Bronchial epithelial cell (primary cell): ENCODE data around the gene JAKMIP1. TPM values are rescaled to one million over a fixed set of nuclear protein-coding genes. Genes with fewer than 3 reads are reported as not detected.

Source experiments
- DNase-seq: peaks from one replicate; pipeline ENCODE4 v3.0.0-alpha.2; 2010; ENCODE audit warnings: low read depth
- FAIRE-seq: peaks from 2 replicates; lab custom pipeline; 2011; peaks lifted over from hg19 to GRCh38; lab: Jason Lieb, UNC
- H3K27me3 ChIP-seq: 2 replicates; pipeline ENCODE4 v1.5.1; 2011; ENCODE audit warnings: low read length; ENCODE audit not compliant: control insufficient read depth, insufficient read depth
- H3K36me3 ChIP-seq: 2 replicates; pipeline ENCODE4 v1.5.1; 2011; ENCODE audit warnings: low read length; ENCODE audit not compliant: control insufficient read depth, insufficient read depth
- H3K4me3 ChIP-seq: 2 replicates; pipeline ENCODE4 v1.5.1; 2011; ENCODE audit warnings: mild to moderate bottlenecking, low read depth, low read length, control low read depth
- CTCF ChIP-seq: IDR thresholded peaks from 2 replicates; pipeline ENCODE4 v1.5.1; 2011; ENCODE audit warnings: mild to moderate bottlenecking, moderate library complexity, low read length, control low read depth, inconsistent platforms; ENCODE audit not compliant: insufficient read depth, severe bottlenecking
- total RNA-seq: library from RNA; depleted of rRNA; stranded (reverse); fragments of >200 nt; gene quantifications from 2 replicates; pipeline ENCODE4 v1.2.1, GENCODE V29; 2014

JAKMIP1 gene
- total RNA-seq, 1 donor from 2014 or later, result not detected

- DNase-seq, result no peak
- H3K36me3 ChIP-seq, result no peaks in the 10 kb centered on the region
- no peaks in the 10 kb centered on the region for H3K27me3 ChIP-seq
- TF ChIP-seq CTCF, result no peak
- FAIRE-seq, result no peak
- H3K4me3 ChIP-seq, result no peak overlapping the region
Measured at GRCh38 chr4:5984843-5985242, 215.5 kb downstream of the JAKMIP1 start.

- no peak for DNase-seq
- H3K4me3 ChIP-seq, result no peak overlapping the region
- H3K27me3 ChIP-seq, result no peaks in the 10 kb centered on the region
- TF ChIP-seq CTCF, result no peak
- FAIRE-seq, result peak; percentile 47
- H3K36me3 ChIP-seq, result no peaks in the 10 kb centered on the region
Measured at GRCh38 chr4:5982156-5982973, 218.0 kb downstream of the JAKMIP1 start.

- Histone ChIP-seq H3K4me3 (no peak overlapping the region), H3K27me3 (no peaks in the 10 kb centered on the region), H3K36me3 (no peaks in the 10 kb centered on the region)
- TF ChIP-seq CTCF, result no peak
- FAIRE-seq (no peak), DNase-seq (no peak)
Measured at GRCh38 chr4:5980436-5981155, 219.8 kb downstream of the JAKMIP1 start.

GRCh38 chr4:5979981-5980380 lies 220.4 kb downstream of the JAKMIP1 start:
- no peaks in the 10 kb centered on the region for H3K36me3 ChIP-seq
- H3K4me3 ChIP-seq, result no peak overlapping the region
- TF ChIP-seq CTCF, result peak; percentile 22
- no peaks in the 10 kb centered on the region for H3K27me3 ChIP-seq
- DNase-seq, result no peak
- no peak for FAIRE-seq

GRCh38 chr4:5976921-5977320 lies 223.4 kb downstream of the JAKMIP1 start:
- no peak for TF ChIP-seq CTCF
- Histone ChIP-seq H3K4me3 (no peak overlapping the region), H3K36me3 (no peaks in the 10 kb centered on the region), H3K27me3 (no peaks in the 10 kb centered on the region)
- FAIRE-seq (no peak), DNase-seq (no peak)
